Uterus (tissue), 4 donors: ENCODE data around the gene PCDH9. TPM values are rescaled to one million over a fixed set of nuclear protein-coding genes. Genes with fewer than 3 reads are reported as not detected.

Source experiments
- DNase-seq, 2 donors: peaks; one replicate each; pipeline ENCODE4 v3.0.0-alpha.2; 2019 to 2020
- H3K27ac ChIP-seq, 2 donors: fragments of 200-600 bp; sonication (generic); 1 replicate in 1 of 2; 2 replicates in 1 of 2; pipeline ENCODE4 v1.5.1; 2016 to 2018
- H3K27me3 ChIP-seq, 2 donors: fragments of 200-600 bp; sonication (generic); one replicate each; pipeline ENCODE4 v1.5.1; 2018 to 2019; ENCODE audit warnings: control low read depth in 1 of 2
- H3K36me3 ChIP-seq, 2 donors: fragments of 200-600 bp; sonication (generic); one replicate each; pipeline ENCODE4 v1.5.1; 2019; ENCODE audit warnings: control low read depth in 1 of 2
- H3K4me1 ChIP-seq, 2 donors: fragments of 200-600 bp; sonication (generic); one replicate each; pipeline ENCODE4 v1.5.1; 2018 to 2019; ENCODE audit warnings: control low read depth in 1 of 2
- H3K4me3 ChIP-seq, 2 donors: fragments of 200-600 bp; sonication (generic); 1 replicate in 1 of 2; 2 replicates in 1 of 2; pipeline ENCODE4 v1.5.1; 2018 to 2019; ENCODE audit warnings: mild to moderate bottlenecking in 1 of 2
- H3K9me3 ChIP-seq, 2 donors: fragments of 200-600 bp; sonication (generic); one replicate each; pipeline ENCODE4 v1.5.1; 2019; ENCODE audit warnings: control low read depth in 1 of 2
- CTCF ChIP-seq, 4 experiments: fragments of 200-600 bp in 2 of 4; fragments of 450-650 bp in 2 of 4; sonication (generic) in 2 of 4; IDR thresholded peaks; one replicate each; pipeline ENCODE4 v1.5.1; 2016 to 2019; ENCODE audit warnings: antibody characterized with exemption in 4 of 4, mild to moderate bottlenecking in 2 of 4, moderate library complexity in 1 of 4
- POLR2A ChIP-seq, 2 donors: fragments of 450-650 bp; IDR thresholded peaks; one replicate each; pipeline ENCODE4 v1.6.1; 2016; ENCODE audit warnings: antibody characterized with exemption in 2 of 2, mild to moderate bottlenecking in 1 of 2, moderate library complexity in 1 of 2
- intact Hi-C: fragments of 100-400 bp; cut with DNase I; formaldehyde crosslinking; loops from one replicate; pipeline ENCODE4 v1.15.1; 2023; ENCODE audit warnings: low total_unique reads
- total RNA-seq, 4 donors: library from RNA; depleted of rRNA in 3 of 4; stranded (reverse); fragments of >200 nt in 3 of 4; gene quantifications; one replicate each; pipeline versions ENCODE4 v1.1.0 to v1.2.4, GENCODE V29; 2014 to 2023
- donor health status: DM: yes; HTN: yes; CAD: no.

PCDH9 gene
- total RNA-seq, 4 donors from 2014 or later = 0.51 to 45.7 (median 2.1) TPM

- H3K4me1 ChIP-seq = no peaks in the 10 kb centered on the region
- H3K36me3 ChIP-seq = no peaks in the 10 kb centered on the region
- no peak for DNase-seq
- no peaks in the 10 kb centered on the region for H3K9me3 ChIP-seq
- intact Hi-C loops = no loop called here
- TF ChIP-seq CTCF (IDR thresholded peaks at IDR 0.05) (no peak), POLR2A (IDR thresholded peaks at IDR 0.05) (no peak)
- no peaks in the 10 kb centered on the region for H3K27me3 ChIP-seq
- H3K4me3 ChIP-seq = no peak overlapping the region
- no peak overlapping the region for H3K27ac ChIP-seq
These were observed 789.2 kb downstream of the PCDH9 start for GRCh38 chr13:66440938-66441337.

- H3K27ac ChIP-seq = no peak overlapping the region
- intact Hi-C loops = no loop called here
- TF ChIP-seq POLR2A (IDR thresholded peaks at IDR 0.05) = no peak
- no peaks in the 10 kb centered on the region for H3K9me3 ChIP-seq
- H3K27me3 ChIP-seq = peaks cover 0 to 6% of the 10 kb centered on the region in 2 donors
- no peaks in the 10 kb centered on the region for H3K4me1 ChIP-seq
- H3K36me3 ChIP-seq = no peaks in the 10 kb centered on the region
- no peak overlapping the region for H3K4me3 ChIP-seq
- DNase-seq = no peak
These were observed 799.4 kb downstream of the PCDH9 start for GRCh38 chr13:66430728-66431127.

- TF ChIP-seq POLR2A (IDR thresholded peaks at IDR 0.05) (no peak), CTCF (IDR thresholded peaks at IDR 0.05) (no peak)
- Histone ChIP-seq H3K27me3 (peaks cover 0 to 6% of the 10 kb centered on the region in 2 donors), H3K9me3 (no peaks in the 10 kb centered on the region), H3K27ac (no peak overlapping the region), H3K4me1 (no peaks in the 10 kb centered on the region), H3K4me3 (no peak overlapping the region), H3K36me3 (no peaks in the 10 kb centered on the region)
- intact Hi-C loops = no loop called here
- DNase-seq = no peak
These were observed 799.9 kb downstream of the PCDH9 start for GRCh38 chr13:66430269-66430668.

GRCh38 chr13:66429156-66429555 is 801.0 kb downstream of the PCDH9 start:
- Histone ChIP-seq H3K27me3 (peaks cover 0 to 6% of the 10 kb centered on the region in 2 donors), H3K27ac (no peak overlapping the region), H3K9me3 (no peaks in the 10 kb centered on the region), H3K4me1 (no peaks in the 10 kb centered on the region), H3K36me3 (no peaks in the 10 kb centered on the region), H3K4me3 (no peak overlapping the region)
- intact Hi-C loops = no loop called here
- no peak for DNase-seq
- no peak for TF ChIP-seq POLR2A (IDR thresholded peaks at IDR 0.05)
- no peak for TF ChIP-seq CTCF (IDR thresholded peaks at IDR 0.05)

- intact Hi-C loops = no loop called here
- Histone ChIP-seq H3K27me3 (no peaks in the 10 kb centered on the region), H3K4me1 (no peaks in the 10 kb centered on the region), H3K4me3 (no peak overlapping the region), H3K27ac (no peak overlapping the region), H3K36me3 (no peaks in the 10 kb centered on the region), H3K9me3 (no peaks in the 10 kb centered on the region)
- DNase-seq = no peak
- TF ChIP-seq POLR2A (IDR thresholded peaks at IDR 0.05) = no peak
- no peak for TF ChIP-seq CTCF (IDR thresholded peaks at IDR 0.05)
These were observed 802.7 kb downstream of the PCDH9 start for GRCh38 chr13:66427458-66427861.

GRCh38 chr13:66425741-66426140 is 804.4 kb downstream of the PCDH9 start:
- intact Hi-C loops = no loop called here
- TF ChIP-seq POLR2A (IDR thresholded peaks at IDR 0.05) (no peak), CTCF (IDR thresholded peaks at IDR 0.05) (no peak)
- DNase-seq = no peak
- H3K27me3 ChIP-seq = no peaks in the 10 kb centered on the region
- no peaks in the 10 kb centered on the region for H3K36me3 ChIP-seq
- H3K4me3 ChIP-seq = no peak overlapping the region
- no peaks in the 10 kb centered on the region for H3K4me1 ChIP-seq
- no peaks in the 10 kb centered on the region for H3K9me3 ChIP-seq
- H3K27ac ChIP-seq = no peak overlapping the region
